Renal pelvis (tissue), 4 donors: ENCODE measurements around the gene ZNF611. TPM values are rescaled to one million over a fixed set of nuclear protein-coding genes. Genes with fewer than 3 reads are reported as not detected.
"Not testable (repeated sequence)": the region's sequence is repeated elsewhere in the genome, so short reads cannot be mapped to it uniquely, and the experiment has no call there.

Source experiments
- DNase-seq: peaks from one replicate; pipeline ENCODE4 v3.0.0-alpha.2; 2013
- polyA plus RNA-seq, 3 donors: library from polyadenylated mRNA; unstranded; fragments of 120-200 nt; gene quantifications; one replicate each; pipeline ENCODE4 v1.2.1, GENCODE V29; 2013; ENCODE audit not compliant: insufficient read length in 3 of 3

The ZNF611 gene
- polyA plus RNA-seq, 3 donors, result 14.8 to 33.3 (median 27.2) TPM

GRCh38 chr19:52722062-52723003, 12.5 kb downstream of the ZNF611 start:
- no peak for DNase-seq

GRCh38 chr19:52720541-52720940, 14.3 kb downstream of the ZNF611 start:
- not testable (repeated sequence) for DNase-seq

- no peak for DNase-seq
Observed at GRCh38 chr19:52716522-52716921, 18.3 kb downstream of the ZNF611 start.

- DNase-seq, result not testable (repeated sequence)
Observed at GRCh38 chr19:52715902-52716301, 18.9 kb downstream of the ZNF611 start.

GRCh38 chr19:52715330-52715729, 19.5 kb downstream of the ZNF611 start:
- not testable (repeated sequence) for DNase-seq

GRCh38 chr19:52713051-52713450, 21.8 kb downstream of the ZNF611 start:
- DNase-seq, result not testable (repeated sequence)

GRCh38 chr19:52711661-52712060, 23.2 kb downstream of the ZNF611 start:
- not testable (repeated sequence) for DNase-seq

GRCh38 chr19:52710538-52710937, 24.3 kb downstream of the ZNF611 start:
- no peak for DNase-seq

GRCh38 chr19:52705615-52706014, 29.2 kb downstream of the ZNF611 start:
- not testable (repeated sequence) for DNase-seq

GRCh38 chr19:52703917-52704316, 30.9 kb downstream of the ZNF611 start:
- no peak for DNase-seq

- no peak for DNase-seq
Observed at GRCh38 chr19:52700673-52701072, 34.2 kb downstream of the ZNF611 start.

- not testable (repeated sequence) for DNase-seq
Observed at GRCh38 chr19:52699555-52699954, 35.3 kb downstream of the ZNF611 start.

GRCh38 chr19:52695996-52696395, 38.8 kb downstream of the ZNF611 start:
- DNase-seq, result no peak

- DNase-seq, result no peak
Observed at GRCh38 chr19:52694921-52695320, 39.9 kb downstream of the ZNF611 start.

- DNase-seq, result not testable (repeated sequence)
Observed at GRCh38 chr19:52694281-52694680, 40.6 kb downstream of the ZNF611 start.

GRCh38 chr19:52692431-52693008, 42.3 kb downstream of the ZNF611 start:
- no peak for DNase-seq

- no peak for DNase-seq
Observed at GRCh38 chr19:52691737-52692136, 43.1 kb downstream of the ZNF611 start.

- DNase-seq, result no peak
Observed at GRCh38 chr19:52691215-52691610, 43.6 kb downstream of the ZNF611 start.

GRCh38 chr19:52690369-52691214, 44.3 kb downstream of the ZNF611 start:
- peak; percentile 87 for DNase-seq

- DNase-seq, result no peak
Observed at GRCh38 chr19:52689843-52690368, 44.9 kb downstream of the ZNF611 start.

- DNase-seq, result not testable (repeated sequence)
Observed at GRCh38 chr19:52688925-52689796, 45.7 kb downstream of the ZNF611 start.
